Raji (cell line): ENCODE data around the gene MTMR12.

Experiments
- POLR2A ChIP-seq: IDR thresholded peaks from 2 replicates; pipeline ENCODE4 v1.6.1; 2011; ENCODE audit warnings: low read depth, low read length, control low read depth; ENCODE audit not compliant: insufficient read depth

Gene MTMR12

DNA sequence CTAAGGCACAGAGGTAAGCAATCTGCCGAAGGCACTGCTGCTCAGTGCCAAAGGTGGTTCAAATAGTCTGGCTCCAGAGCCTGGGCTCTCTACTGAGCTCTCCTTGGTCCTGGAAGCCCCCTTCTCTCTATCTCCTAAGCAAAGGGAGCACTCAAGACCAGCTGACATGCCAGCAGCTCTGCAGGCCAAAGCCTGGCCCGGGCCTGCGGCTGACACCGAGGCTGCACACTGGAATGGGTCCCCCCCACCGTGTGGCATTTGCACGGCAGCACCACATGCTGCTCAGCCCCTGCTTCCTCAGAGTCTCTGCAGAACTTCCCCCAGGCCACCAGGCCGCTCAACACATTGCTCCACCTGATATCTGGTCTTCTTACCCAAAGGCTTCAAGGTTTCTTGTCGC lies 80.8 kb downstream of the MTMR12 start:
- no peak for TF ChIP-seq POLR2A

DNA sequence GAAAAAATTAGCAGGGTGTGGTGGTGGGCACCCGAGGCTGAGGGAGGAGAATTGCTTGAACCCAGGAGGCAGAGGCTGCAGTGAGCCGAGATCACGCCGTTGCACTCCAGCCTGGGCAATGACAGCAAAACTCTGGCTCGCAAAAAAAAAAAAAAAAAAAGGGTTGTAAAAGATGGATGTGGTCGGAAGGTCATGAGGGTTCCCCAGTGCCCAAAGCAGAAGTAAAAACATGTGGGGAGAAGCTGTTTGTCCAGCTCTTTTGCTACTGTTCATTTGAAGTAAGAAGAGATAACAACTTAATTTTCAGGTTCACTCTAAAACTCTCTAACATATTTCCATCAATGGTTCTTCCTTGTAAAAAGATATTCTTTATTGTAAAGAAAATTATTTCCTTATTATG lies 81.5 kb downstream of the MTMR12 start:
- no peak for TF ChIP-seq POLR2A

DNA sequence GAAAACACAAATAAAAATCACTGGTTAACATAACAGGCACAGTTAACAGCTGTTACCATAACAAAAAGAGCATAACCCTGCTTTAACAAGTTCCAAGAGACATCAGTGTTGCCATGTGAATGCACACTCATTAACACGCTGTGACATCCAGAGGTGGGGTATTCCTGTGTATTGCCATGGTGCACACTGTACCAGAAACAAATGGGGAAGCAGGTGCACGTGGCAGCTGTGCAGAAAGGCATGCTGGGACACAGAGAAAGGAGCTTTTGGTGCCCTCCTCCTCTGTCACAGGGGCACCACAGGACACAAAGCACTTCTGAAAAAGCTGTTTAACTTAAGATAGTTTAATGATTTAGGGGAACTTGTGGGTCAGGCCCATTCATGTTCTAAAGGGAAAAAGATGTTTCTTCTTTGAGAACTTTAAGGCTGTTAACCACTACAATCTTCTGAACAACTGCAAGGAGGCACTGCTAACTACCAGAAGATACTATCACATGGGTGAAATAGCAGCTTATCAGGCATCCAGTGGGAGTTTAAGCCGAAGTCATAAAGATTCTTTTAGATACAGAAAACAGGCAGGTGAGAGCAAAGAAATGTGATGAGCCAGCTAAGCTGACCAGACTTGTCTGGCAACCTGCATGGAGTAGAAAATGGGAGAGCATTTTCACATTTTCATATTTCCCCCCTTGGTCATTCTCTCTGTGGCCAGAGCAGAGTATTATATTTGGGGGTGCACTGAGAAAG lies 82.2 kb downstream of the MTMR12 start:
- no peak for TF ChIP-seq POLR2A

DNA sequence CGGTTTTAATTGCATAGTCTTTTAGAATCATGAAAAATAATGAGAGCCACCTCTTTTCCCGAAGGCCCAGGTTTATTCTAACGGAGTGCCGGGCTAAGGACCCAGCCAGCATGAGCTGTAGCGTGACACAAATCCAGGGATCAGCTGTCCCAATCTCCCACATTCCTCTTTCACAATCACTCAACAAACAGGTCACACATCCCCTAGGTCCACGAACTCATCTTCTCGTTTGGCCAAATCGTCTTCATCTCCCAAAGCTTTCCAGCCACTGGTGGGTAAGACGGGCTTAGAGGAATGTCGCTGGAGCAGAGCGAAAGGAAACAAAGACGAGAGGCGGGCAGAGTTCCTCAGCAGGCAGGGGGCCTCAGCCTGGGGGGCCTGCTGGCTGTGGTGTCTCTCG lies 83.2 kb downstream of the MTMR12 start:
- no peak for TF ChIP-seq POLR2A

DNA sequence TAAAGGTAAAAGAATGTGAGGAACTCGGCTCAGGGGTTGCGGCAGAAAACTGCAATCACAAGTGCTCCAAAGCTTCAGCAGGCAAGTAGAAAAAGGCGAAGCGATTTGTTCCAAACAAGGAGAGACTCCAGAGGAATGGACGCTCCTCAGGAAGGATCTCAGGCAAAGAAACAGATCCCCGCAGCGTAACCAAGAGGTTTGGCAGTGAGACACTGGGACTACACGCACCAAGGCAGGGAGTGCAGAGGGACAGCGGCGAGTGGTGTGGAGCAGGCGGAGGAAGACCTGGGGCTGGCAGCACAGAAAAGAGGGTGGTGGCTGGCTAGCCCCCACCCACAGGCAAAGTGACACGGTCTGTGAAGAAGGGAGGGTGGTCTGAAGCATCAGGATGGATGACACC lies 83.9 kb downstream of the MTMR12 start:
- no peak for TF ChIP-seq POLR2A

DNA sequence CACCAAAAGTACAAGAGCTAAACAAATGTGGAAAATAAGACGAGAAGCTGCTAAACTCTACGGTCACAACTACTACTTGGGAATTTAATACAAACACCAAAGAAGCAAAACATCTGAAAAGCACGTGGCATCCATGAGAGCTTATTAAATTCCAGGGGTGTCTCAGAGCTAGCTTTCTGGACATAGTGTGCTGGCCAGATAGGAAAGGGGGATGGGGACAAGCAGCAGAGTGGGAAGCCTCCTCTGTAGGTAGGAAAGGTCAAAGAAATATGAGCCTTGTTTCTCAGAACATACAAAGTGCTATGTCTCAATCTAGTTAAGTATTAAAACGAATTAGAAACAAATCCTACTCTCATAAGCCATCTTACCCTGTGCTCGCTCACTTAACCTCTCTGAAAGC lies 87.3 kb downstream of the MTMR12 start:
- TF ChIP-seq POLR2A = no peak

DNA sequence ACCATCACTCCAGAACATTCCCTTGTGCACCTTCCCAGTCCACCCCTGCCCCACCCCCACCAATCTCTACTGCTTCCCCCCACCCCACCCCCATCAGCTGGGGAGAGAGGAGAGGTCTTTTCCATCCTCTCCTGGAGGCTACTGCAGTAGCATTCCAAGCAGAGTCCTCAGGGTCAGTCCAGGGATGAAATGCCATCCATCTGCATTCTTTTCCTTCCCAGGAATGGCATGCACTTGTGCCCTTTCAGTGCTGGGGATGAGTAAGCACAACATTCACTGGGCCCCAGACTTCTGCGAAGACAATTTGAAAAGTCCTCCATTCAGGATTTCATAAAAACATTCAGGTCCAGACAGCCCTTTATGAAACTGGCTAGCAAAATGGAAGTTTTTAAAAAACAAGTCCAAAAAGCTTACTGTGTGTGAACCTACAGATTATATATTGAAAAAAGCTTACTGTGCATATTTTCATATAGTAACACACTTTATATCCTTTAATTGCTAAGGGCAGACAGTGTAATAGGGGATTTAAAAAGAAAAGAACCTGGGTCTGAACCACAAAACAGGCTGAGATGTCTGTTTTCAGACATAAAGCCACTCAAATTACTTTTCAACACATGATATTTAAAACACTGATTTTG lies 88.6 kb downstream of the MTMR12 start:
- TF ChIP-seq POLR2A = no peak

DNA sequence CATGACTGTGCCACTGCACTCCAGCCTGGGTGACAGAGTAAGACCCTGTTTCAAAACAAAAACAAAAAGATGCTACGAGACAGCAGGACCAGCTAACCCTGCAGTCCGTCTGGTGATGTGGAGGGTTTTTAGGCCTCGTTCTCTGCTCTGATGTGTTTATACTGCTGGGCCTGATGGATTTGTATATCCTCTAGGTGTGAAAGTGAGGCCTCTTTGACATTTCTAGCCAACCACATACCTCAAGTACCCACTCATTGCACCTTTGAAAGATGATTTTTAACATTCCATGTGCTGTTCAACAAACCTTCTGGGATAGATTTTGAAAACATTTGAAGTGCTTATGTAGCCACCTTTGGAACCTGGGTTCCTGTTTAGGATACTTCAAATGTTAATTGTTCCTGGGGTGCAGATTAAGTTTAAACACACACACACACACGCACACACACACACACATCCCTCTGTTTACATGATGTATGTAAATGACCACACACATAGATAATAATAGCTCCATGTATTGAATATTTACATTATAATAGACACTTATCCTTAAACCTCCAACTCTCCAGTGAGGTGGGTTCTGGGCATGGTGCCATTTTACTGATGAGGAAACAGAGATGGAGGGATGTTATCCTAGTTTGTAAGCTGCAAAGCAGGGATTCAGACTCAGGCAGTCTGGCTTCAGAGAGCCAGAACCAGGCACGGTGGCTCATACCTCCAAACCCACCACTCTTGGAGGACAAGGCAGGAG lies 89.8 kb downstream of the MTMR12 start:
- no peak for TF ChIP-seq POLR2A

DNA sequence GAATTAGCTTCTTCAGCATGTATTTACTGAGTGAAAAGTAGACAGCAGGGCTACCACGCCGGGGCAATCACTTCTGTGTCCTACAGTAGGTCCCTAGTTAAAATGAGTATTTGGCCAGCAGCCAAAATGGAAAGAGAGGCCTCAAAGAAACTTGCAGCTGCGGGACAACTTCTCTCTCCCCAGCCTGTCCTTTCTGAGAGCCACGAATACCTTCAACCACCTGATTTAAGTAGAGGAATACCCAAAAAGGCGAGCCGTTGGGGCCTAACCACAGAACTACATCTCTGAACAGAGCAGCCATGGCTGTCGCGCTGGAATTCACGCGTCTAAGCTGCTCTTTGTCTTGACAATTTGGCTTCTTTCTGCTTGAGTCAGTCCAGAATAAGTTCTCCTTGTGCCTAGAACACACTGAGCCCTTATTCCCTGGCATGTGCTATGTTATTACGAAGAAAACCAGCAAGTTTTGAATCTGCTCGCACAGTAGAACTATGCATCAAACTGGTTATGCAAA lies 94.8 kb downstream of the MTMR12 start:
- TF ChIP-seq POLR2A = no peak

DNA sequence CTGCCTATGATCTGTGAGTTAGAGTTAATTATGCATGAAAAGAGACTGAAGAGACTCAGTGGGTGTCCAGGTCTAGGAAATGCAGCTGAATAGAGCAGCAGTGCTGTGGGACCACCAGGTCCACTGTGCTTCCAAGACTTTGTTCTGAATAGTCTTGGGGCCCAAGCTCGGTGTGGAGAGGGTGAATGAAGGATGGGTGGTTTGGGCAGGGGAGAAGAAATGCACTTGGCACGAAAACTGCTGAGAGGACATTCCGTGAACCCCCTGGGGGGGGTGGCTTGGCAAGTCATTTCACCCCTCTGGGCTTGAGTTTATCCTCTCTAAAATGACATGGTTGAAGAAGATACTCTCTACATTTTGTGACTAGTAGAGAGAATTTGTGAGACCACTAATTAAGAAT lies 102.6 kb downstream of the MTMR12 start:
- no peak for TF ChIP-seq POLR2A

DNA sequence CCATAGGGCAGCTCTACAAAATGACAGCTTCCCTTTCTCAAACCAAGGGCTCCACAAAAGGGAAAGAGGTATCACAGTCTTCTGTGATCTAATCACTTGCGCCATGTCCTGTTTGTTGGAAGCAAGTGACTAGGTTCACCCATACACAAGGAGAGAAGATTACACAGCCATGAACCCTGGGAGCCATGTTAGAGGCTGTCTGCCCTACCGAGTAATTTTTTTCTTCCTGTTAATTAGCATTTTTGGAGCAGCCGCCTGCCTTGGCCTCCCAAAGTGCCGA lies 105.4 kb downstream of the MTMR12 start:
- TF ChIP-seq POLR2A = no peak

DNA sequence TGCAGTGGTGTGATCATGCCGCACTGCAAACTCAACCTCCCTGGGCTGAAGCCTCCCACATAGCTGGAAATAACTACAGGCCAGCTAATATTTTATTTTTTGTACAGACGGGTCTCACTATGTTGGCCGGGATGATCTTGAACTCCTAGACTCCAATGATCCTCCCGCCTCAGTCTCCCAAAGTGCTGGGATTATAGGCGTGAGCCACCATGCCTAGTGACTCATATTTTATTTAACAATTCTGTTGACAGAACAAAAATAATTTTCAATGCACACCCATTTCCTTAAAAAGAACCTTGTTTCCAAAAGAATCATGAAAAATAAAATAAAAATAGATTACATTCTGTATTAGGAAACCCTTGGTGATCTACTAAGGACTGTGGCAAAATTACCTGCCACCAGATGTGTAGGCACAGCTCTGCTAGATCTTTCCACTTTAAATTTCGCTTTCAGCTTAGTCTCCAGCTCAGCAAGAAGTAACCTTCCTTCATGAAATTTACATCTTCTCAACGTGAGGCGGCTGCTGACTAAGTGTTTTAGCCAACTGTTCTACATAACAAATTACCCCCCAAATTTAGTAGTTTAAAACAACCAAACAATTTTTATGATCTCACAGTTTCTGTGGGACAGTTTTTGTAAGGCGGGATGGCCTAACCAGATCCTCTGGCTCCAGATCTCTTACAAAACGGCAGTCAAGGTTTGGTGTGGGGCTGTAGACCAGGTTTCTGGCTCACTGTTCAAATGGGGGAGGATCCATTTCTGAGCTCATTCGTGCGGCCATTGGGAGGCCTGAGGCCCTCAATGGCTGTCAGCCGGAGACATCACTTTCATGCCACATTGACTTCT lies 106.0 kb downstream of the MTMR12 start:
- no peak for TF ChIP-seq POLR2A

DNA sequence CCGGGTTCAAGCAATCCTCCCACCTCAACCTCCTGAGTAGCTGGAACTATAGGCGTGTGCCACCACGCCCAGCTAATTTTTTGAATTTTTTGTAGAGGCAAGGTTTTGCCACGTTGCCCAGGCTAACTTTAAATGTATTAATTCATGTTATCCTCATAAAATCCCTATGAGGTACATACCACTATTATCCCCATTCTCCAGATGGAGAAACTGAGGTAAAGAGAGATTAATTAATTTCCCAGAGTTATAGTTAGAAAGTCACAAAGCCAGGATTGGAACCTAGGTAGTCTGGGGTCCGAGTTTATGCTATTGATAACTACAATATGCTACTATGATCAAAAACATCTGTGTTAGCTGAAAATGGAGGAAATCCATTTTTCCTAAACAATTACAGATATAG lies 106.7 kb downstream of the MTMR12 start:
- TF ChIP-seq POLR2A = no peak

DNA sequence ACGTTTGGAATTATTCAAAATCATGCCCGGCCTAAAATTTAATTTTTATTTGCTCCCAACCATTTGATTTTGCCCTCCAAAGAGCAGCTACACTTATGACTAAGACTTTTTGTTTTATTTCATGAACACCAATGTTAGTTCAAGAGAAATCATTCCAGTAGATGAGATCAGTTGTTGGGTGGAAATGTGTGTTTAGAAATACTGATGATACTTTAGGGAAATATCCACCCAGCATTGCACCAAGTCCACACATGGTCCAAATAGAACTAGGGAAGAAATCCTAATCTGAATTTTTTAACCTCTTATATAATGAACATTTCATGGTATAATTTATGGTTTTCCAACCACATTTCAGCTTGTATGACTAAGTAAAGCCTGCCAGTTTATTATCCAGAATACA lies 110.3 kb downstream of the MTMR12 start:
- no peak for TF ChIP-seq POLR2A

DNA sequence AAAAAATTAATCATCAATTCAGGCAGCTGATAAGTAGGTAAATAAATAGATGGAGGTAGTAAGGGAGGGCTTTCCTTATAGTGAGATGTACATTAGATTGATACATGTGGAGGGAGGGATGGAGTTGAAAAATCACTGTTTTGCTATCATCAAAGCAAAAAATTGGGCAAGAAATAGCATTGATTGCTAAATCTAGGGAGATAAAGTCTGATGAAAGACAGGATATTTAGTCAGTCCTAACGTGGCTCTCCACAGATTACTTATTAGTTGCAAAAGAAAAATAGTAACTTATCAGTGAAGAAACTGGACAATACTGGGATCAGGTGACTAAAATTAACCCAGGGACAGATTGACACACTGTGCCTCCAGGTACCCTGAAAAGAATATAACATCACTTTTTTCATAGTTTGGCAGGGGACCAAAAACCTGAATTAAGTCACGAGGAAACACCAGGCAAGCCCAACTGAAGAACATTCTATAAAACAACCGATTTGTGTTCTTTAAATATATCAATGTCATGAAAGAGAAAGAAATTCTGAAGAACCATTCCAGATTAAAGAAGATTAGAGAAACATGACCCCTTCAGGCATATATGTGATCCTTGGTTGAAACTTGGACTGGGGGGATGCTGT lies 111.5 kb downstream of the MTMR12 start:
- no peak for TF ChIP-seq POLR2A

DNA sequence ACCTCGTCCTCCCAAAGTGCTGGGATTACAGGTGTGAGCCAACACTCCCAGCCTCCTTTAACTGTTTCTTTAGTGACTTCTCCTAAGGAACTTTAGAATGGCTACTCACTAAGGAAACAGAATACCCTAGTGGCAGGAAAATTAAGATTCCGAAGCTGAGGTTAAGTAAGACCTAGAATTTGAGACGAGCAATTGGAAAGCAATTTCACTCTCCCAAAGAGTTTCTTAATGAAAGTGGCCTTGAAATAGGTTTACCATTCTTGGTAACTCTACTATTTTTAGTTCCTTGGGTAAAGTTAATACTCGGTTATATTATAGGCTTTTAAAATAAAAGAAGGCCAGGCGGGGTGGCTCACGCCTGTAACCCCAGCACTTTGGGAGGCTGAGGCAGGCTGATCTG lies 115.7 kb downstream of the MTMR12 start:
- TF ChIP-seq POLR2A = no peak

DNA sequence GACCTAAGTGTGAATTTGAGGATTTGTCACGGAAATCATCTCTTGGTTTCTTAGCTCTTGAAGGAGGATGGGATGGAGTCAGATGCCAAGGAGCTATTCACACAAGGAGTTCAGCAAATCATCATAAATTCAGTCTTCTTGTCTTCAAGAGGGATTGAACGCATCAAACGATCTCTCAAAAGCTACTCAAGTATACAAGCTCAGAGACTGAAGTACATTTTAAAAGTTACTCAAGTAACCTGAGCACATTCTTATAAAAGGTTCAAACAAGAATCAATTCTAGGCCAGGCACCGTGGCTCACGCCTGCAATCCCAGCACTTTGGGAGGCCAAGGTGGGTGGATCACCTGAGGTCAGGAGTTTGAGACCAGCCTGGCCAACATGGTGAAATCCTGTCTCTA lies 117.5 kb downstream of the MTMR12 start:
- TF ChIP-seq POLR2A = no peak
